ENCODE measurements around the gene LDLRAP1.

- TF ChIP-seq POLR2A (IDR thresholded peaks at IDR 0.05) (no peak), POLR2AphosphoS5 (IDR thresholded peaks at IDR 0.05) (no peak)
- TF ChIP-seq, protein P1, sequence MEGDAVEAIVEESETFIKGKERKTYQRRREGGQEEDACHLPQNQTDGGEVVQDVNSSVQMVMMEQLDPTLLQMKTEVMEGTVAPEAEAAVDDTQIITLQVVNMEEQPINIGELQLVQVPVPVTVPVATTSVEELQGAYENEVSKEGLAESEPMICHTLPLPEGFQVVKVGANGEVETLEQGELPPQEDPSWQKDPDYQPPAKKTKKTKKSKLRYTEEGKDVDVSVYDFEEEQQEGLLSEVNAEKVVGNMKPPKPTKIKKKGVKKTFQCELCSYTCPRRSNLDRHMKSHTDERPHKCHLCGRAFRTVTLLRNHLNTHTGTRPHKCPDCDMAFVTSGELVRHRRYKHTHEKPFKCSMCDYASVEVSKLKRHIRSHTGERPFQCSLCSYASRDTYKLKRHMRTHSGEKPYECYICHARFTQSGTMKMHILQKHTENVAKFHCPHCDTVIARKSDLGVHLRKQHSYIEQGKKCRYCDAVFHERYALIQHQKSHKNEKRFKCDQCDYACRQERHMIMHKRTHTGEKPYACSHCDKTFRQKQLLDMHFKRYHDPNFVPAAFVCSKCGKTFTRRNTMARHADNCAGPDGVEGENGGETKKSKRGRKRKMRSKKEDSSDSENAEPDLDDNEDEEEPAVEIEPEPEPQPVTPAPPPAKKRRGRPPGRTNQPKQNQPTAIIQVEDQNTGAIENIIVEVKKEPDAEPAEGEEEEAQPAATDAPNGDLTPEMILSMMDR (IDR thresholded peaks at IDR 0.05), result no peak
Measured at GRCh38 chr1:25587290-25587689, 43.9 kb downstream of the LDLRAP1 start.
